AG20443 (cell line): ENCODE data around the gene CDC25C.
A peak's percentile ranks its signal among the peaks of the same experiment; 100 is the strongest.

Experiments
- DNase-seq: peaks from one replicate; pipeline ENCODE4 v3.0.0; 2012; ENCODE audit warnings: low spot score, mixed read lengths

The CDC25C gene

DNA sequence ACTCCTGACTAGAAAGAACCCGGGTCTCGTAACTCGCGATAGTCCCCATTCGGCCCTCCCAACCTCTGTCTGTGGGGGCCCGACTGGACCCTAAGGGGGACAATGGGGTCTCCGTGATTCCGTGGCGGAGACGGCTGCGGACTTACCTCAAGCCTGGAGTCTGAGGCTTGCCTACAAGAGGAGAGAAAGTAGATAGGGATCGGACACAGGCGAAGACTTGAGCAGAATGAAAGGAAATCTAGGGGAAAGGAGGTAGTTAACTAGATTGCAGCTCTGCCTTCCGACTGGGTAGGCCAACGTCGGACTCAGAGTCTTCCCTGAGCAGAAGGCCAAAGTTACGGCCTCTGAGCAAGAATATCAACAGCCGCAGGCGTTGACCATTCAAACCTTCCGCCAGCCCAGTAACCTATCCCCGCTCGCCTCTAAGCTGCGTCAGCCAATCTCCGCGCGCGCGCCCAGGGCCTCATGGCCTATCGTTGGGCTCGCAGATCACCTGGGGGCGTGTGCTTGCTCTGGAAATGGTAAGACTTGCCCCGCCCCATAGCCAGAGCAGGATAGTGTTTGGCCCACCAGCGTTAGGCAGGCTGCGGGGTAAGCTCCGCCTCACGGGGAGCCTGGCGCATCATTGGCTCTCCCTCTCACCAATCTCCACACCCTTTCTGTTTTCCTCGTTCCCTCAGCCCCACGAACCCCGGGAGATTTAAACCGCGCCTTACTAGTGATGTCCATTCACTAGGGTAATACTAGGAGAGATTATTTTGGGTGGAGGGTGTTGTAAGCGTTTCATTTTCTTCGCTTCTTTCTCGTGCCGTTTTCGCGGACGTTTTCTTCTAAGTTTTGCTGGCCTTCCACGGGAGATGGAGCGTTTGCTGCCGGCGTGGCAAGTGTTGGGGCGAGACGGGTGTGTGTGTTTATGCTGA, at the start of gene CDC25C:
TSS of gene CDC25C (minus strand) at position 356 of the 920 bp plus-strand sequence. CDS start 624 bp downstream, outside the sequence.
- DNase-seq: peak; percentile 99

DNA sequence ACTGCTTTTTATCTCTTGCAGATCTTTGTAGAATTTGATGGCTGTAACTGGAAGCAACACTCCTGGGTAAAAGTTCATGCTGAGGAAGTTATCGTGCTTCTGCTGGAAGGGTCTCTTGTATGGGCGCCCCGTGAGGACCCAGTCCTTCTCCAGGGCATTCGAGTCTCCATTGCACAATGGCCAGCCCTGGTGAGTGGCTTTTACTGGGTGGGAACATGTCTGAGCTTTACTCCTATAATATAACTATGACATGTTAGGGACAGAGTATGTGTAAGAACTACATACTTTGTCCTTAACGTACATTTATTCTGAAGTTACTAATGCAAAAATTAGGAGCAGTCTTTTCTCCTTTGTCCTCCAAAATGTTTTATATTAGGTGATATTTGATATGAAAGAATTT, 41.0 kb upstream of the CDC25C start:
- DNase-seq: no peak

DNA sequence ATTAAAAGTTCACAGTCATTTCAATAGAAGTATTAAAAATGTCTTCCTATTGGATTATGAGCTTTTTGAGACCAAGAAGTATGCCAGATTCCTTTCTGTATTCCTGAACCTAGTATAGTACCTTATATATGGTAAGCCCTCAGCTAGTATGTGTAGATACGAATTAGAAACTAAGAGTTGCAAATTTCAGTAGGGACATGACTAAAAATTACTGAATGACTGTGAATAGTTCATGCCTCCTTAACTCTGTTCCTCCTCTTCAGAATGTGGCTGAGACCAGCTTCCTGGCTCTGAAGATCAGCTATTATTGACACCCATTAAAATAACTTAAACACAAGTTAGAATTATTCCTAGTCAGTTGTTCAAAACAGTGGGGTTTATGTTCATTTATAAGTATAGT, 40.6 kb upstream of the CDC25C start:
- DNase-seq: no peak

DNA sequence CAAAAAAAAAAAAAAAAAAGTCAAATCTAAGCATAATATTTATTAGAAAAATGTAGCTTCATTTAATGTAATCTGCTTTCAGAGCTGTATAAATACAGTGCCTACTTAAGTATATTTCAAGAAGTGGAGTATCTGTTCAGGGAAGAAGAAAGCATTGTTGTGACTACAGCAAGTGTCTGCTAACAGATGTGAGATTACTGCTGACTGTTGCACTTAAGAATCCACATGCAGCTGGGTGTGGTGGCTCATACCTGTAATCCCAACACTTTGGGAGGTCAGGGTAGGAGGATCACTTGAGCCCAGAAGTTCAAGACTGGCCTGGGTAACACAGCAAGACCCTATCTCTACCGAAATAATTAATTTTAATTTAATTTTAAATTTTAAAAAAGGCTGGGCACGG, 39.9 kb upstream of the CDC25C start:
- DNase-seq: no peak

DNA sequence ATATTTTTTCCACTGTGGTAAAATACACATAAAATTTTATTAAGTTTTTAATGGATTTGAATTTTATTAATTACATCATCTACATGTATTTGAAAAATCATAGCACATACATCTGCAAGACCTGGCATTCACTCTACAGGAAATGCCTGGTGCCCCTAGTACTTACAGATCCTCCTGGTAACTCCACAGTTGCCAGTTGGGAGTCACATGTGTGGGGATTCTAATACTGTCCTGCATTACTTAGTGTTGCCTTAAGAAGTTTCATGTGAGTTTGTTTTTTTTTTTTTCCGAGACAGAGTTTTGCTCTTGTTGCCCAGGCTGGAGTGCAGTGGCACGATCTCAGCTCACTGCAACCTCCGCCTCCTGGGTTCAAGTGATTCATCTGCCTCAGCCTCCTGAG, 38.9 kb upstream of the CDC25C start:
- no peak for DNase-seq

DNA sequence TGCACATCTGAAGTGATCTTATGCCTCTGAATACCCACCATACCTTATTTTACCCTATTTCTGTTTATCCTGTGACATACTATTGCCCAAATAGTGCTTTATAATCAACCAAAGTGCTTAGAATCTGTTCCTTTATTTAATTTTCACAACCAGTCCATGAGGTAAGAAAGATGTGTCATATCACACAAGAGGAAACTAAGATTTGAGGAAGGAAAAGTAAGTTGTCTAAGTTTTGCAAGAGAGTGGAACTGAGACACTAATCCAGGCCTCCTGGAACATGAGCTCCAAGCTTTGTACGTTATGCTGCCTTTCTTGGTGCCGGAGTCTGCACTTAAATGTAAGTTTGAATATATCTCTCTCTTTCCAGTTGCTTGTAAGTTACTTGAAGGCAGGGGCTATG, 38.1 kb upstream of the CDC25C start:
- no peak for DNase-seq

DNA sequence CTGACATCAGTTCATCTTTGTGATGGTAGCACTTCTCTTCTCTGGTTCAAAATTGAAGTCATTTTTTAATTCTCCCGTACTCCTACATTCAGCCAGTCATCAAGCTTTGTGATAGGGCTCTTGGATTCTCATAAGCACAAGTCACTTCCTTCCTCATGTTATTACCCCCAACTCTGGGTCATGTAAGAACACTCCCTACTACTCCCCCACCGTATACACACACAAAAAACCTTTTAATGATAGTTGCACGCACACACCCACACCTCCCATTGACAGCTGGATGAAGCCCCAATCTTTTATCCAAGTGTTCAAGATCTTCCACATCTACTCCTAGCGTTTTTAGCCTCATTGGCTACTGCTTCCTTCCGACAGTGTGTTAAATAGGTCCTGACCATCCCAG, 37.7 kb upstream of the CDC25C start:
- no peak for DNase-seq

DNA sequence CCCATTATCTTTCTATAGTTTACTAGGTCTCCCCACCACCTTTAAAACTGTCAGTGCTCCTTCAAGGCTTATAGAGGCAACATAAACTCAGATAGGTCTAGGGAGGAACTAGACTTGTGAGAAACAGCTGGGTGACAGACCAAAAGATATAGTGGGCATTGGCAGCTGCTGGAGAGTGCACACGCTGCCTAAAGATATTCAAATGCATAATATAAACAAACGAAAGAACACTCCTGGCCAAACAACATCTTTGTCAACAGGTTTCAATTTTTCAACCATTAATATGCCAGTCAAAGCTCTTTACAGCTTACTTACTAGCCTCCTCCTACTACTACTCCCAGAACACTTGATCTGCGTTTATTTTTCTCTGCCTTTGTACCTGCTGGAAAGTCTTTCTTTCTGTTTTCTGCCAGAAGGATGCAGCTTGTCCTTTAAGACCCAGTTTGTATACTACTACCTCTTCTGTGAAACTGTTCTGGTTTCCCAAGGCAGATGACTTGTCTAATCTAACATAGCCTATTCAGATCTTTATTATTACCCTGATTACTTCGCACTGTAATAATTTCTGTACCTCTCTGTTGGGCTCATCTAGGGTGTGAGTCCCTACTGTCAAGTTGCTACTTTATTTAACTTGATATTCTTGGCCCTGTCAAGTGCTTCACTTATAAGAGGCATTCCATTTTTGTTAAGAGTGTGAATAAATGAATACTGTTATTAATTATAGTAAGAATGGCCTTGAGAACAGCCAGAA, 35.2 kb upstream of the CDC25C start:
- DNase-seq: no peak

DNA sequence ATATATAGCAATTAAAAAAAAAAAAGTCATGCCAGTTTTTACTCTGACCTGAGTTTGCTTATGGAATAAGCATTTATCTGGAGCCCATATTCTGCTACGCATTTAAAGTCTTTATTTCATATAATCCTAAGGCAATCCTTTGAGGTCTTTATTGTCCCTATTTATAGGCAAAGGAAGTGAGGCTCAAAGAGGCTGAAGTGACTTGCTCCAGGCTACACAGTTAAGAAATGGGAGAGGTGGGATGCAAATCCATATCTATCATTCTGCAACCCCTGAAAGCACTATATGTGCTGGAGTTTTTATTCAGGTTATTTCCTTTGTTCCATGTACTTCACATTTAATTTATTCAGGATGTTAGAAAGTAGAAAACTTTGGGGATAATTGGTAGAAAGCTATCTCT, 33.0 kb upstream of the CDC25C start:
- no peak for DNase-seq

DNA sequence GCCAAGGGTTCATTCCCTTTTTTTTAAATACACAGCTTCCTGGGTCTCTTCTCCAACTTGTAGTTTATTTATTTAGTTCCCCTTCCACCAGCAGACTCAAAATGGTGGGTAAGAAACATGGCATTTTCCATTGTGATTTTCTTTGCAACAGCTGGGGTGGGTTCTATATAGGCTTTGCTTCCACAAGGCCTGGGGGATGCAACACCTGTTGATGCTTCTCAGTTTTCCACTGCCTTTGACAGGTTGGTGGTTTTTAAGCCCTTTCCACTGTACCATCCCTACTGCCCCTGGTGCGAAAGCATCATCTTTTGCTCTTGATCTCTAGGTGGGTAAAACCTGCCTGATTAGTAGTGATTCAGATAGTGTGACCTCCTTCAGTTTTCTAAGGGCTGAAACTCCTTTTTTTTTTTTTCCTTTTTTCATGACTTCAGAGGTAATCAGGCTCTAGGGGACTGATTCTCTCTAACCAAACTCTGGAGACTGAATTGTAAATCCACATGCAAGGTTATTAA, 29.4 kb upstream of the CDC25C start:
- no peak for DNase-seq

DNA sequence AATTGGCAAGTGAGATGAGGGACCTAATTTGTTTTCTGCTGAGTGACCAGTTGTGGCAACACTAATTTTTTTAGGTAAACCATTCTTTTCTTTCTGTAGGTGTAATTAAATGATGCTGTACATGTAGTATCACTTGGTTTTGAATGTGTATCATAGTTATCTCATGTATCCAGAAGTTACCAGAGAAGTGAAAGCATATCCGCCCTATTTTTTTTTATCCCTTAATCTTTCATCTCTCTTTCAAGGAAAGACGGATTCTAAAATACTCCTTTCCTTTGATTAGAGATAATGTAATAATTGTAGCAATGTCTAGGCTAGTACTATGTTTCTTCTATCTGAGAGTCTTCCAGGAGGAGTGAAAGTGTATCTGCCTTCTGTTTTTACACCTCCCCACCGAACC, 28.0 kb upstream of the CDC25C start:
- DNase-seq: no peak

DNA sequence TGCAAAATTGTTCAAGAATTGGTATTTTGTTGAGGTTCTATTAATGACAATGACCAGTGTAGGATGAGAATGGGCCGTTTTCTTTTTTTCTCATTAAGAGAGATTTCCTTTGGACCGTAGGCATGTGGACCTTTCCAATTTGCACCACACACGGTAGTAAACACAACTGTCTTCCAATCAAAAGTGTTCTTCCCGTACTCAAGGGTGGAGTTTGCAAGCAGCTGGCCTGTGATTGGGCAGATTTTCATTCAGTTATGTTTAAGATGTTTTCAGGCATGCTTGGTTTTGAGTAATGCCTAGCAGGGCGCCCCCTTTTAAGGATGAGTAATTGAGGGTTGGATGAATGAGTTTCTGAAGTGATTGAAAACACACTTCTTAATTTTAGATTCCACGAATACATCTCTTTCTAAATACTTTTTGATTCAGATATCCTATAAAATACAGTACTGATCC, 23.3 kb upstream of the CDC25C start:
- peak; percentile 82 for DNase-seq

DNA sequence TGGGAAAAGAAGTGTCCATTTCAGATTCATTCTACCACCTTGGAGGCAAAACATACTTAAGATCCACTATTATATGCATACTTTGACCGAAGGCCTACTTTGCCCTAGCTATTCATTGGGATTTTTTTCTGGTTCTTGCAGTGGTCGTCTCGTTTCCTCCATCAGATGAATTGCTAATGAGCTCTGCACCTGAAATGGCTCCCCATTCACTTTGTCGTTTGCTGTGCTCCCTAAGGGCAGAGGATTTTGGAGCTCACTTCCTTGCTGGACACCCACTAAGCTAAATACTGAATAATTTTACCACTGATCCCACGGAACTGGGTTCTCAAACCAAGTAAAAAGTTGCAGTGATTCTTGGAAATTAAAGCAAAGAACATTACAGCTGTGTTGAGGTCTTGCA, 22.8 kb upstream of the CDC25C start:
- no peak for DNase-seq

DNA sequence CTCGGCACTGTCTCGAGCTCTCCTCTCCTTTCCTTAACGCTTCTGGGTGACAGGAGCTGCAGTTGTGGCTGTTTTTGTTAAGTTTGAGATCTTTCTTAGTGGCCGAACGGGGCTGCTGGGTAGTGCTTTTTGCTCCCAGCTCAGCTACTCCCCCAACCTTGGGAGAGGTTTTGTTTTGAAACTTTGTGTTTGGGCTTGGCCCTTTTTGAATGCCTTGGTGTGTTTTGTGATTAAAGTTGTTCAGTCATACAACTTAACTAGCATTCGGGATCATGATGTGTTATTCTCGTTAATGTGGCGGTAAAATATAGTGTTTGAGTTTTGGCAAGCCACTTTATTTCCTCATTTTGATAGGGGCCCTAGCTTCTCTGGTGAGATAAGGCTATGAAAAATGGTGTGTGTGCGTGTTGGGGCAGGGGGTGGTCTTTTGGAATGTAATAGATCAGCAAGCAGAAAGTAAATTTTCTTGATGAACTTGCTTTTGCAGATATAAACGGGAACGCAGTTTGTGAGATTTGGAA, 22.0 kb upstream of the CDC25C start:
- peak; percentile 57 for DNase-seq

DNA sequence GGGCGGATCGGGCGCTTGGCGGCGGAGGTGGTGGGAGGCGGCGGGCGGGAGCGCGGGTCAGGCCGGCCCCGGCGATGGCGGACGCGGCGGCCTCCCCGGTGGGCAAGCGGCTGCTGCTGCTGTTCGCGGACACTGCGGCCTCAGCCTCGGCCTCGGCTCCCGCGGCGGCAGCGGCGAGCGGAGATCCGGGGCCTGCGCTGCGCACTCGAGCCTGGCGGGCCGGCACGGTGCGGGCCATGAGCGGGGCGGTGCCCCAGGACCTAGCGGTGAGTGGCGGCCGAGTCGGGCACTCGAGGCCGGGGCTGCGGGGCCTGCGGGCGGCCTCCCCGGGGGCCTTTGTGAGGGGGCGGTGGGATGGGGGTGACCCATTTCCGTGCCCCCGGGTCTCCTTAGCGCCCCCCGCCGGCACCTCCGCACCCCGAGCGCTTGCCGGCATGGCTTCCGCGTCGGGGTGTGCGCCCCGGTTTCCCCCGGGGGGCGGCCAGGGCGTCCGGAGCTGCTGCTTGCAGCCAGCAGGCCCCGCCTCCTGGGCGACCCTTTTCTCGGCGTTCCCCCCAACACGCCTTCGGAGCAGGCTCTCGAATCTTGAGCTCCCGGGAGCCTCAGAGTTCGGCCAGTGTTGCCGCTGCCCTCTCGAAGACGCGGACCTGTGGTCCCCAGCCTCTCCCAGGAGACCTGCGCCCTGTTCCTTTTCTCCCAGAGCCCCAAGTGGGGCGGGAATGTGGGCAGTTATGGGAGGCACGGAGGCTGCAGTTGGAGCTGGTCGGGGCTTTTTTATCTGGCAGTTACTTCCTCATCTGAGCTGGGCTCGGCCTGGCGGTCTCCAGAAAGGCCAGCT, 21.3 kb upstream of the CDC25C start:
- peak; percentile 59 for DNase-seq

DNA sequence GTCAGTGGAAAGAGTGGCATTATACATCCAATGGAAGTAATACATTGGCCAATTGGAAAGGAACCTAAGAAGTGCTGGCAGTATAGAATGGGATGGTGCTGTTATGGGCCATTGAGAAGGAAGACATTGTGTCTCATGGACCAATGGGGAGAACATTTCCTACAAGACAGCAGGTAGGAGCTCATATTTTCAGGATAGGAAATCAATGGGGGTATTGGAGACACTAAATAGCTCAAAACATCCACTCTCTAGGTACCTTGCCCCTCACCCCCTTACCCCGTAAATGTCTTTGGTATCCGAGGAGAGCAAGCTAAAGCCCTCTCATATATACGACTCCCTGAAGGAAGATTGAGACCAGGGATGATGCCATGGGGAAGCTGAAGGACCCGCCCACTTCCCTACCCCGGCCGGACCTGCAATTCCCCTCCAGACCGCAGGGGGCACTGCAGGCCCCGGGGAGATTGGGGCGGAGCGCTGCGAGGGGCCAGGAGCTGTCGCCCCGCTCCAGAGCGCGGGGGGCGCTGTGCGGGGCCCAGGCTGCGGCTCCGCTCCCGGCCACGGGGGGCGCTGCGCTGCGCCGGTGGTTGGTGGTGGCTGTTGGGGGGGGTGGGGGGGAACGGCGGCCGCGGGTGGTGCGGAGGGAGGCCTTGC, 20.6 kb upstream of the CDC25C start, which contains the start of gene KDM3B:
TSS of gene KDM3B (plus strand) at position 615 of the 651 bp plus-strand sequence. CDS start 111 bp downstream, outside the sequence.
- peak; percentile 97 for DNase-seq

DNA sequence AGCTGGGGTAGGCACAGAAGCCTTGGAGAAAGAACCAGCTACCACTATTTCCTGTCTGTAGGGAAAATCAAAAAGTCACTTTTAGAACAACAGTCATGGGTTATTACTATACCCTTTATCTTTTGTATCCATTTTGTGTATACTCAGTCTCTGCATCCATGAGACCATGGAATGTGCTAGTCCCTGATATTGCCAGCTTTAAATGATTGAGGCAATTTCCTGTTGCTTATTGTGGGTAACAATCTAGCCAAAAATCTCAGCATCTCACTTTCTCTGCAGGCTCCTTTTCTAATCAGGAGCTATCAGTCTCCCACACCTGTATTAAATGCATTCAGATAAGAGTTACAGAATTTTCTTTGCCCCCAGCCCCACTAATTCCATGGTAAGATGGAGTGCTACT, 19.9 kb upstream of the CDC25C start:
- no peak for DNase-seq

DNA sequence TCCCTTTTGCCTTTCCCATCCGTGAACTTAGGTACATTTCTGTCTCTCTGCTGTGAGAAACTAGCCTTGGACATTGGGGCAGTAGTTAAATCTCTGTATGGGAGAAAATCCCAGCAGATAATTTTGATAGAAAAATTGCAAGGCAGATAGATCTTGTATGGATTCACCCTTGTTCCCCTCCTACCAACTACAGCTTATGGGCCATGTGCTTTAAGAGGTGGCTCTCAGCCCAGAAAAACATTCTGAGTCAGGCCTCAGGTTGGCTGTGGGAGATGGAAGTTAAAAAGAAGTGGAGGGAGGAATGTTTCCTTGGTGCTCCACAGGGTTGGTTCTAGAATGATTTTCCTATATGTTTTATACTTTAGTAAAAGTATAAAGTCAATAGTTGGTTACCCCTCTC, 19.5 kb upstream of the CDC25C start:
- DNase-seq: peak; percentile 33

DNA sequence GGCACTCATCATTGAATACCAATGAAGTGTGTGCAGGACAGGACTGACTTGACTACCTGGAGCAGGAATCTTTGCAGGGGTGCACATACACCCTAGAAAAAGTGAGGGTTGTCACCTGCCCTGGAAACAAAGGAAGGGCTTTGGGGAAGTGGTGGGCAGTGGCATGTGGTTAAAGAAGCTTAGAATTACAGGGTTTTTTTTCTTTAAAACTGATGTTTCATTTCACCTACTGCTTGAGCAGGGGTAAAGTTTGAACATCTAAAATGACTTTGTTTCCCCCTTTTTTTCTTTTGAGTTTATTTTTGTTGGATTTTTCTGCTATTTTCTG, 18.9 kb upstream of the CDC25C start:
- DNase-seq: no peak

DNA sequence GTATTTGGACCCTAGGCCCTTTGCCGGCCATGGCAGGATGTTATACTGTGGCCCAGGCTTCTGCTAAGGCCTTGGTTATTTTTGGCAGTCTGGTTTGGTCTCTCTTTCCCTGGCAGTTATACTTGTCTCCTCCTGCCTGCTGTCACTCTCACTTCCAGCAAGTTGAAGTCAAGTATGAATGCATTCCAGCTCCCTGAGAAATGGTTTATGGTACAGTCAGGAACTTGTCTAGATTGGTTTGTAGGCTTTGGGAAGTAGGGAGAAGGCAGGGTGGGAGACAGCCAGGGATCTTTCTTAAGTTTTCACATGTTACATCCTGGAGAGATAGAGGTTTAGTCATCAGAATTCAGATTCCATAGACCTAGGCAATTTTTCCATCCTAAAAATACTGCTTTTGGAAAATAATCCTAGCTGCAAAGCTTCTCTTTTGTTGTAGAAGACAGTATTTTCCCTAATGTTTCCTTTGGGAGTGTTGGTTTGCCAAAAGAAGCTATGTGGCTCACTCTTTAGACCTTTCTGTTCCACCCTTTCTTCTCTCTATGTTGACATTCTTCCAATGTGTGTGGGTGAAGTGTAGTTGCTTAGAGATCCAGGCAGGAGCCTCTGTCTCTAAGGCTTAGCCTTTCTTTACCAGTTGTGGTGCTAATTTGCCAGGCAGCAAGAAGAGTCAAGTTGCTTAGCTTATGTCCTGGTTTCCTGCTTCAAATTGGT, 18.4 kb upstream of the CDC25C start:
- DNase-seq: no peak

DNA sequence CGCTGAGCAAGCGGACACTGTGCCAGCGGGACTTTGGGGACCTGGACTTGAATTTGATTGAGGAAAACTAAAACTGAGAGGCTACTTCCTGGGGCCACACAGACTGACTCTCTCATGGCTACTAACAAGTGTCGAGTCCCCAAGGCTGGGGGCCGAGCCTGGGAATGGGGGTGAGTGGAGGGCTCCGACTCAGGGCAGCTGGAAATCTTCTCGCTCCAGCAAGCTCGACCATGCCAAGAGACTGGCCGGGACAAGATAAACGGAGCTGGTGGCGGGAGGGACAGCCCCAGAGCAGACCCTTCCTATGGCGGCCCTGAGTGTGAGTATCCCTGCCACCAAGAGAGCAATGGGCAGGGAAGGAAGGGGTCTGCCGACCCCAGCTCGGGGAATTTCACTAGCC, 15.3 kb upstream of the CDC25C start:
- DNase-seq: no peak
